ENCODE measurements around the gene MYO1D. TPM values are rescaled to one million over a fixed set of nuclear protein-coding genes. Genes with fewer than 3 reads are reported as not detected.
"Not testable (repeated sequence)": the region's sequence is repeated elsewhere in the genome, so short reads cannot be mapped to it uniquely, and the experiment has no call there.

The MYO1D gene
- total RNA-seq, 4 donors from 2014 or later, result 70.5 to 92.3 (median 72.7) TPM

DNA sequence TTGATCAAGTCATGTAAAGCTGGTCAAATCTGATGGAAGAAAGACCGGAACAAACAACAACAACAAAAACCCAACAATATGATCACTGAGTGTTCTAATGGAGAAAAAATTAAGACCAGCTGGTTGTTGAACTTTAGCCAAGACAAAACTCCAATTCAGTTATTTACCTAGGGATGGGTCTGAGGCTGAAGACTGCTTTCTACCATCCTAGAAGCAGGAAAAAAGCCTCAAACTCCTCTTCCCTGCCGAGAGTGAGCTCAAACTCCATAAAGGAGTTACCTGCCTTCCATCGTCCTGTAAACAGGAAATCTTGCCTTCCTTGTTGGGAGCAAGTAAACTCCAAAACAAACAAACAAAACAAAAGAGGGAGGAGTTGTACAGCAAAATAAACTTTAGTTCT, 28.0 kb upstream of the MYO1D start:
- no peak overlapping the region for H3K4me3 ChIP-seq
- no peaks in the 10 kb centered on the region for H3K4me1 ChIP-seq
- TF ChIP-seq, protein P1, sequence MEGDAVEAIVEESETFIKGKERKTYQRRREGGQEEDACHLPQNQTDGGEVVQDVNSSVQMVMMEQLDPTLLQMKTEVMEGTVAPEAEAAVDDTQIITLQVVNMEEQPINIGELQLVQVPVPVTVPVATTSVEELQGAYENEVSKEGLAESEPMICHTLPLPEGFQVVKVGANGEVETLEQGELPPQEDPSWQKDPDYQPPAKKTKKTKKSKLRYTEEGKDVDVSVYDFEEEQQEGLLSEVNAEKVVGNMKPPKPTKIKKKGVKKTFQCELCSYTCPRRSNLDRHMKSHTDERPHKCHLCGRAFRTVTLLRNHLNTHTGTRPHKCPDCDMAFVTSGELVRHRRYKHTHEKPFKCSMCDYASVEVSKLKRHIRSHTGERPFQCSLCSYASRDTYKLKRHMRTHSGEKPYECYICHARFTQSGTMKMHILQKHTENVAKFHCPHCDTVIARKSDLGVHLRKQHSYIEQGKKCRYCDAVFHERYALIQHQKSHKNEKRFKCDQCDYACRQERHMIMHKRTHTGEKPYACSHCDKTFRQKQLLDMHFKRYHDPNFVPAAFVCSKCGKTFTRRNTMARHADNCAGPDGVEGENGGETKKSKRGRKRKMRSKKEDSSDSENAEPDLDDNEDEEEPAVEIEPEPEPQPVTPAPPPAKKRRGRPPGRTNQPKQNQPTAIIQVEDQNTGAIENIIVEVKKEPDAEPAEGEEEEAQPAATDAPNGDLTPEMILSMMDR (IDR thresholded peaks at IDR 0.05), result no peak
- TF ChIP-seq POLR2A (IDR thresholded peaks at IDR 0.05), result no peak
- 56% methylated on average over 3 of the region's 3 CpGs for WGBS
- no peak for DNase-seq (ENCODE audit: low spot score in 2 of 2)
- H3K9me3 ChIP-seq, result no peaks in the 10 kb centered on the region
- H3K27me3 ChIP-seq, result no peaks in the 10 kb centered on the region
- H3K27ac ChIP-seq, result no peak overlapping the region
- no peaks in the 10 kb centered on the region for H3K36me3 ChIP-seq

DNA sequence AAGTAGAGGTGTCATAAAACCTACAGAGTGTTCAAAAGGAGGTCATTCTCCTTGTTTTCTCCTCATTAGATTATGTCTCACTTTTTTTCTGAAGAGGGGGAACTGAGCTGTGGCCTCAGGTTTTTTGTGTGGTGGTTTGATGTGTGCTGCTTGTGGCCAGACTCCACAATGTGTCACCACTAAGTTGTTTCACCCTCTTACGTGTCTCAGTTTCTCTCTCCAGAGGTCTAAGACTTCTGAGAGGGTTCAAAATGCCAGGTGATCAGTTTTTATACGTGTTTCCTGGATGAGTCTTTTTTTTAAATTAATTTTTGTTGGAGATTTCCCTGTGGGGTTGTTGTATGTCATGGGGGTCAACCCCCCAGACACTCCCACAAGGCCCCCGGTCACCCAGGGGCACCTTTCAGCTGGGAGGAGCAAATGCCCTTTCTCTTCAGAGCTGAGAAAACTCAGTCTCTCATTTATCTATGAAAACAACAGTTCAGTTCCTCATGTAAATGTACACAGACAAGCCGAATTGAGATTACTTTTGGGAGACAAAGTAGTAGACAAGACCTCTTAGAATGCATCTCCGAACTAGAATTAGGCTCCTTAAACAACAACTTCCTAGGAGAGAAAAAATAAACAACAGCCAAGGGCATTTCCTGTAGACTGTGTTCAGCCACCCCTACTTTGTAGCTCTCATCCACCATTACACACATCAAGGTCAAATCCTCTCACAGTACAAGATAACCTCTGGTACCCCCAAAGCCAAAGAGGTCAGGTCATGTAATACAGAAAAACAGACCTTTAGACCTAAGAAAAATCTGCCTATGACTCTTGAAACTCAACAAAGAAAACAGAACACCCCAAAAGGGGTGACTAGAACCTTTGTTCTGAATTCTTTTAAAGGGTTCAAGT, 27.1 kb upstream of the MYO1D start:
- no peak for TF ChIP-seq POLR2AphosphoS5 (IDR thresholded peaks at IDR 0.05)

GRCh38 chr17:32901743-32902142, 24.8 kb upstream of the MYO1D start:
- Histone ChIP-seq H3K36me3 (no peaks in the 10 kb centered on the region), H3K27me3 (no peaks in the 10 kb centered on the region), H3K9me3 (no peaks in the 10 kb centered on the region), H3K27ac (no peak overlapping the region), H3K4me3 (no peak overlapping the region), H3K4me1 (peaks cover 9% of the 10 kb centered on the region)
- TF ChIP-seq, protein P1 (IDR thresholded peaks at IDR 0.05), result no peak
- 96% methylated on average over 4 of the region's 4 CpGs for WGBS
- DNase-seq (ENCODE audit: low spot score in 2 of 2), result no peak

More for the DNA sequence above, 27.1 kb upstream of the MYO1D start:
- no peaks in the 10 kb centered on the region for H3K4me1 ChIP-seq
- DNase-seq (ENCODE audit: low spot score in 2 of 2), result no peak
- H3K27ac ChIP-seq, result no peak overlapping the region
- H3K36me3 ChIP-seq, result no peaks in the 10 kb centered on the region
- WGBS, result 78% methylated on average over 5 of the region's 5 CpGs
- H3K9me3 ChIP-seq, result no peaks in the 10 kb centered on the region
- H3K4me3 ChIP-seq, result no peak overlapping the region
- no peaks in the 10 kb centered on the region for H3K27me3 ChIP-seq

GRCh38 chr17:32899236-32900013, 22.5 kb upstream of the MYO1D start:
- no peak overlapping the region for H3K4me3 ChIP-seq
- 76% methylated on average over 2 of the region's 2 CpGs for WGBS
- H3K27me3 ChIP-seq, result no peaks in the 10 kb centered on the region
- H3K4me1 ChIP-seq, result peaks cover 12% of the 10 kb centered on the region
- TF ChIP-seq EP300 (IDR thresholded peaks at IDR 0.05), result no peak
- TF ChIP-seq POLR2AphosphoS5 (IDR thresholded peaks at IDR 0.05), result no peak
- TF ChIP-seq POLR2A (IDR thresholded peaks at IDR 0.05), result no peak
- TF ChIP-seq, protein P1 (IDR thresholded peaks at IDR 0.05), result no peak
- DNase-seq (ENCODE audit: low spot score in 2 of 2), result no peak
- H3K9me3 ChIP-seq, result no peaks in the 10 kb centered on the region
- no peak overlapping the region for H3K27ac ChIP-seq
- H3K36me3 ChIP-seq, result no peaks in the 10 kb centered on the region

DNA sequence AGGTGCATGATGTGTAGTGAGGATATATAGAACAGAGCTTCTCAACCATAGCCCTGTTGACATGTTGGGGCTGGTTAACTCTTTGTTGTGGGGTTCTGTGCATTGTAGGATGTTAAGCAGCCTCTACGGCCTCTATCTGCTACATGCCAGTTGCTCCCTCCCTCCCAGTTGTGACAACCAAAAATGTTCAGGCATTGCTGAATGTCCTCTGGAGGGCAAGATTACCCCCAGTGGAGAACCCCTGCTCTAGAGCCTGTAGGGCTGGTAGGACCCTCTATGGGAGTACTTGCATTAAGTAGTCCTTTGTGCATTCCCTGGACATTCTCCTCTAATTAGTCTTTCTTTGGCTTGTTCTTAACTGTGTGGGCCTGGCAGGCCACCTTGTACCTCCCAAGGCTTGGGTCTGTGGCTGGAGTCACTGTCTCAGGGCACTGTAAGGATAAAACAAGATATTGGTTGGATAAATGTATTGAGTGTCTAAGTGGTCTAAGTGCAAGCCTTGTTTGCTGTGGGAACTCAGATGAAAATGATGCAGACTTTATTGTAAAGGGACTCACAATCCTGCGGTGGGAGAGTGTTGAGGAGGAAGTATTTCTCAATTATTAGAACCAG, 19.8 kb upstream of the MYO1D start:
- no peak overlapping the region for H3K27ac ChIP-seq
- WGBS, result 74% methylated on average over 2 of the region's 2 CpGs
- no peak for DNase-seq (ENCODE audit: low spot score in 2 of 2)

DNA sequence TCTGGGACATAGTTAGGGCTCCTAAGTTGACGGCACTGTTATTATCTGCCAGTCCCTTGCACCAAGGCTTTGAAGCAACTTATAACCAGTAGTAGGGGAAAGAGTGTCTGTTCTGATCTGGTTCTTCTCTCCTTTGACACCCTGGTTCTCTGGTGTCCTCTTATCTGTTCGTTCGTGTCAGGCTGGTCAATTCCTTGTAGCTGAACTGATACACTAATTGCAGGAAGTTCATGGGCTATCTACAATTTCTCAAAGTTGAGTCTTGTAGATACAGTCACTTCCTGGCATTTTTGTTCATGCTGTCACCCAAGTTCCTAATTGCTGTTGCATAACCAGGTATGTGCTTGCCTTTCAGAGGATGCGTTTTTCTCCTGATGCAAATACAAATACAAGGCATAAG, 17.3 kb upstream of the MYO1D start:
- Histone ChIP-seq H3K27me3 (no peaks in the 10 kb centered on the region), H3K27ac (no peak overlapping the region), H3K36me3 (no peaks in the 10 kb centered on the region), H3K4me1 (peaks cover 12% of the 10 kb centered on the region), H3K4me3 (no peak overlapping the region), H3K9me3 (no peaks in the 10 kb centered on the region)
- DNase-seq (ENCODE audit: low spot score in 2 of 2), result no peak
- WGBS, result 73% methylated on average over 4 of the region's 4 CpGs
- TF ChIP-seq POLR2AphosphoS5 (IDR thresholded peaks at IDR 0.05) (no peak), EP300 (IDR thresholded peaks at IDR 0.05) (no peak), POLR2A (IDR thresholded peaks at IDR 0.05) (no peak)
- TF ChIP-seq, protein P1 (IDR thresholded peaks at IDR 0.05), result no peak

More for the DNA sequence above, 19.8 kb upstream of the MYO1D start:
- Histone ChIP-seq H3K4me1 (peaks cover 12% of the 10 kb centered on the region), H3K27me3 (no peaks in the 10 kb centered on the region), H3K4me3 (no peak overlapping the region), H3K36me3 (no peaks in the 10 kb centered on the region), H3K9me3 (no peaks in the 10 kb centered on the region)
- no peak for TF ChIP-seq POLR2A (IDR thresholded peaks at IDR 0.05)

- DNase-seq (ENCODE audit: low spot score in 2 of 2); H3K9me3 ChIP-seq; H3K27me3 ChIP-seq; H3K27ac ChIP-seq; H3K4me1 ChIP-seq; H3K4me3 ChIP-seq; H3K36me3 ChIP-seq: not testable (repeated sequence)
- WGBS, result no CpG with 5 or more reads among the region's 14 CpGs
These were observed 10.5 kb upstream of the MYO1D start for GRCh38 chr17:32887410-32887809.

GRCh38 chr17:32886951-32887350, 10.0 kb upstream of the MYO1D start:
- H3K9me3 ChIP-seq; H3K36me3 ChIP-seq; H3K27me3 ChIP-seq; H3K4me1 ChIP-seq; H3K4me3 ChIP-seq; H3K27ac ChIP-seq; DNase-seq (ENCODE audit: low spot score in 2 of 2): not testable (repeated sequence)
- WGBS, result 91% methylated on average over 8 of the region's 16 CpGs

Measured in suprapubic skin (tissue), 4 donors.